SK-N-SH (cell line): ENCODE results near the gene NRBP1. TPM values are rescaled to one million over a fixed set of nuclear protein-coding genes. Genes with fewer than 3 reads are reported as not detected.

ENCODE experiments used
- CTCF ChIA-PET: fragments of 300-600, 350-600 bp; formaldehyde crosslinking; extraction: SDS; loops from one replicate; lab custom pipeline; 2021; lab: Yijun Ruan, JAX
- POLR2A ChIA-PET: fragments of 350-600 bp; sonication (Branson Sonifier 250); formaldehyde crosslinking; extraction: SDS; loops from one replicate; lab custom pipeline; 2020; ENCODE audit warnings: antibody characterized with exemption, inconsistent platforms; lab: Yijun Ruan, JAX
- DNase-seq: peaks from one replicate; pipeline ENCODE4 v3.0.0; 2012
- H2AFZ ChIP-seq: fragments of 200-600 bp; sonication (generic); 2 replicates; pipeline ENCODE4 v1.8.1; 2016; ENCODE audit warnings: antibody characterized with exemption, mild to moderate bottlenecking, low read depth
- H3F3A ChIP-seq: fragments of 200-600 bp; sonication (generic); replicated peaks from 2 replicates; pipeline ENCODE3; 2016; ENCODE audit warnings: antibody characterized with exemption, mild to moderate bottlenecking; ENCODE audit not compliant: insufficient read depth
- H3K27ac ChIP-seq, 2 experiments: fragments of 200-500 bp in 1 of 2; fragments of 200-600 bp in 1 of 2; sonication (Bioruptor generic) in 1 of 2; sonication (generic), shearing (Covaris generic) in 1 of 2; 2 replicates each; pipeline versions ENCODE4 v1.5.1 to v1.6.1; 2014 to 2016; ENCODE audit warnings: low read depth in 2 of 2, inconsistent platforms in 1 of 2, low read length in 1 of 2, mild to moderate bottlenecking in 1 of 2, mixed read lengths in 1 of 2
- H3K27me3 ChIP-seq: fragments of 200-600 bp; sonication (generic), shearing (Covaris generic); 2 replicates; pipeline ENCODE4 v1.6.1; 2016; ENCODE audit warnings: mixed run types; ENCODE audit not compliant: insufficient read depth
- H3K36me3 ChIP-seq, 2 experiments: fragments of 200-500 bp in 1 of 2; fragments of 200-600 bp in 1 of 2; sonication (Bioruptor generic) in 1 of 2; sonication (generic) in 1 of 2; replicated peaks in 1 of 2; 2 replicates each; pipeline versions ENCODE3 to v1.5.1; 2014 to 2016; ENCODE audit warnings: low read length in 1 of 2, mild to moderate bottlenecking in 1 of 2; ENCODE audit not compliant: insufficient read depth in 2 of 2, control insufficient read depth in 1 of 2
- H3K4me1 ChIP-seq, 2 experiments: fragments of 200-500 bp in 1 of 2; fragments of 200-600 bp in 1 of 2; sonication (Bioruptor generic) in 1 of 2; sonication (generic), shearing (Covaris generic) in 1 of 2; 2 replicates each; pipeline versions ENCODE4 v1.5.1 to v1.6.1; 2014 to 2016; ENCODE audit warnings: low read depth in 1 of 2, low read length in 1 of 2, mixed run types in 1 of 2; ENCODE audit not compliant: insufficient read depth in 2 of 2, control insufficient read depth in 1 of 2
- H3K4me2 ChIP-seq: fragments of 200-600 bp; sonication (generic), shearing (Covaris generic); 2 replicates; pipeline ENCODE4 v1.6.1; 2017; ENCODE audit warnings: mixed run types
- H3K4me3 ChIP-seq, 2 experiments: fragments of 200-500 bp in 1 of 2; fragments of 200-600 bp in 1 of 2; sonication (Bioruptor generic) in 1 of 2; sonication (generic), shearing (Covaris generic) in 1 of 2; 2 replicates each; pipeline versions ENCODE4 v1.5.1 to v1.8.1; 2014 to 2016; ENCODE audit warnings: low read depth in 2 of 2, inconsistent platforms in 1 of 2, low read length in 1 of 2, mild to moderate bottlenecking in 1 of 2, mixed read lengths in 1 of 2, moderate library complexity in 1 of 2
- H3K79me2 ChIP-seq: fragments of 200-600 bp; sonication (generic); 2 replicates; pipeline ENCODE4 v1.8.1; 2017; ENCODE audit warnings: mild to moderate bottlenecking; ENCODE audit not compliant: insufficient read depth
- H3K9ac ChIP-seq: fragments of 200-600 bp; sonication (generic); 2 replicates; pipeline ENCODE4 v1.6.1; 2017; ENCODE audit warnings: mixed run types
- H3K9me2 ChIP-seq: fragments of 200-600 bp; sonication (generic); 2 replicates; pipeline ENCODE4 v1.6.1; 2017; ENCODE audit warnings: mixed run types
- H3K9me3 ChIP-seq: fragments of 200-600 bp; sonication (generic); 2 replicates; pipeline ENCODE4 v1.6.1; 2017; ENCODE audit warnings: mixed run types, mild to moderate bottlenecking, moderate library complexity
- H4K20me1 ChIP-seq: fragments of 200-600 bp; sonication (generic); 2 replicates; pipeline ENCODE4 v1.6.1; 2017; ENCODE audit warnings: mild to moderate bottlenecking, mixed run types; ENCODE audit not compliant: insufficient read depth
- CHD2 ChIP-seq: fragments of 150-350 bp; IDR thresholded peaks from 2 replicates; pipeline ENCODE4 v1.6.1; 2018; ENCODE audit warnings: low read length; ENCODE audit not compliant: partially characterized antibody
- CTCF ChIP-seq: fragments of 200-600 bp; sonication (generic); IDR thresholded peaks from 2 replicates; pipeline ENCODE4 v1.6.1; 2017; ENCODE audit warnings: antibody characterized with exemption, mild to moderate bottlenecking, moderate library complexity
- EZH2phosphoT487 ChIP-seq: fragments of 200-600 bp; sonication (generic); IDR thresholded peaks from 2 replicates; pipeline ENCODE4 v1.6.1; 2017; ENCODE audit warnings: low read depth, mixed run types, mild to moderate bottlenecking, antibody characterized with exemption, moderate library complexity, borderline replicate concordance
- FOXJ3 ChIP-seq: sonication (generic); formaldehyde crosslinking; IDR thresholded peaks from 2 replicates; pipeline ENCODE4 v1.5.1; 2020; ENCODE audit warnings: mild to moderate bottlenecking, missing genetic modification reagents
- JUND ChIP-seq: IDR thresholded peaks from 2 replicates; pipeline ENCODE4 v1.4.0; 2012
- MEF2A ChIP-seq: IDR thresholded peaks from 2 replicates; pipeline ENCODE4 v1.4.0; 2012; ENCODE audit warnings: low read depth, borderline replicate concordance
- RCOR1 ChIP-seq: fragments of 150-350 bp; IDR thresholded peaks from 2 replicates; pipeline ENCODE4 v1.6.1; 2017; ENCODE audit warnings: antibody characterized with exemption, low read length
- REST ChIP-seq: IDR thresholded peaks from 2 replicates; pipeline ENCODE4 v1.6.1; 2012; ENCODE audit warnings: mild to moderate bottlenecking, low read depth, low read length, moderate library complexity
- SMC3 ChIP-seq: IDR thresholded peaks from 2 replicates; pipeline ENCODE4 v1.6.1; 2012; ENCODE audit warnings: low read depth, low read length, improper control_type of control experiment
- USF1 ChIP-seq: IDR thresholded peaks from 2 replicates; pipeline ENCODE4 v1.4.0; 2012; ENCODE audit warnings: low read depth, borderline replicate concordance
- ZBTB33 ChIP-seq: IDR thresholded peaks from 2 replicates; pipeline ENCODE4 v1.4.0; 2012; ENCODE audit warnings: low read depth, borderline replicate concordance
- WGBS: methylation state at CpG from one replicate; pipeline ENCODE4 v1.1.6; 2017; ENCODE audit warnings: low lambda C conversion rate; 5-methylcytosine and 5-hydroxymethylcytosine counted together
- polyA plus RNA-seq, 3 experiments: library from polyadenylated mRNA; depleted of rRNA; stranded (reverse); fragments of >200 nt; gene quantifications; 2 replicates each; pipeline ENCODE4 v1.2.3, GENCODE V29; 2012

Gene NRBP1
- polyA plus RNA-seq, 1 of the 3 experiments (the other 2 are of a cell fraction), result 182 TPM

- H2AFZ ChIP-seq, result no peak overlapping the region
- no peak for TF ChIP-seq SMC3
- no peak for TF ChIP-seq JUND
- TF ChIP-seq REST, result no peak
- no peak for TF ChIP-seq MEF2A
- TF ChIP-seq CHD2, result no peak
- TF ChIP-seq CTCF, result no peak
- no peak for TF ChIP-seq RCOR1
- TF ChIP-seq FOXJ3, result no peak
- H3K9me3 ChIP-seq, result no peaks in the 10 kb centered on the region
- H3K27me3 ChIP-seq, result no peaks in the 10 kb centered on the region
- H3K9me2 ChIP-seq, result no peaks in the 10 kb centered on the region
- CTCF ChIA-PET, result interaction anchor here (1.7 to 1.8 kb wide), 2 partner anchors 13 to 37 kb away, joined by 4 to 6 read pairs; partner anchors contain the start of gene ZNF513
- peaks cover 100% of the 10 kb centered on the region for H3K79me2 ChIP-seq
- no peak overlapping the region for H3K4me3 ChIP-seq
- no peak overlapping the region for H3K27ac ChIP-seq
- peaks cover 13% of the 10 kb centered on the region for H3F3A ChIP-seq
- peaks cover 2 to 9% of the 10 kb centered on the region in 2 experiments for H3K36me3 ChIP-seq
- no peak overlapping the region for H3K9ac ChIP-seq
- POLR2A ChIA-PET, result no interaction called here
- 99% methylated on average over 33 of the region's 33 CpGs for WGBS
- DNase-seq, result no peak
- peaks cover 75% of the 10 kb centered on the region for H4K20me1 ChIP-seq
- no peak overlapping the region for H3K4me2 ChIP-seq
- no peaks in the 10 kb centered on the region for H3K4me1 ChIP-seq
Measured at GRCh38 chr2:27393225-27393624, 35.2 kb upstream of the NRBP1 start.

- CTCF ChIA-PET, result interaction anchor here (1.6 kb wide), 1 partner anchor 10 kb away, joined by 3 read pairs; the partner anchor contains the start of gene PPM1G
- peaks cover 100% of the 10 kb centered on the region for H3K79me2 ChIP-seq
- no peaks in the 10 kb centered on the region for H3K9me3 ChIP-seq
- no peaks in the 10 kb centered on the region; a peak in 1 of 4 replicates for H3K4me1 ChIP-seq
- POLR2A ChIA-PET, result interaction anchor here (0.7 kb wide), 1 partner anchor 199 kb away, joined by 4 read pairs; no protein-coding TSS in a partner anchor
- no peak overlapping the region for H3K27ac ChIP-seq
- no peaks in the 10 kb centered on the region for H3K9me2 ChIP-seq
- no peak overlapping the region for H3K9ac ChIP-seq
- H3K36me3 ChIP-seq, result peaks cover 0 to 32% of the 10 kb centered on the region in 2 experiments
- H3F3A ChIP-seq, result no peaks in the 10 kb centered on the region
- H3K27me3 ChIP-seq, result no peaks in the 10 kb centered on the region
- H3K4me2 ChIP-seq, result no peak overlapping the region
- no peak overlapping the region for H3K4me3 ChIP-seq
- H4K20me1 ChIP-seq, result peaks cover 84% of the 10 kb centered on the region
- H2AFZ ChIP-seq, result no peak overlapping the region
- 94% methylated on average over 5 of the region's 5 CpGs for WGBS
- no peak for DNase-seq
- TF ChIP-seq REST (no peak), CTCF (no peak), ZBTB33 (no peak), USF1 (no peak), EZH2phosphoT487 (no peak)
Measured at GRCh38 chr2:27398962-27399361, 29.5 kb upstream of the NRBP1 start.
